ENCODE measurements around the gene PBX3. TPM values are rescaled to one million over a fixed set of nuclear protein-coding genes. Genes with fewer than 3 reads are reported as not detected.

PBX3 gene
- total RNA-seq, 1 experiment from 2014 or later: 46.0 TPM

DNA sequence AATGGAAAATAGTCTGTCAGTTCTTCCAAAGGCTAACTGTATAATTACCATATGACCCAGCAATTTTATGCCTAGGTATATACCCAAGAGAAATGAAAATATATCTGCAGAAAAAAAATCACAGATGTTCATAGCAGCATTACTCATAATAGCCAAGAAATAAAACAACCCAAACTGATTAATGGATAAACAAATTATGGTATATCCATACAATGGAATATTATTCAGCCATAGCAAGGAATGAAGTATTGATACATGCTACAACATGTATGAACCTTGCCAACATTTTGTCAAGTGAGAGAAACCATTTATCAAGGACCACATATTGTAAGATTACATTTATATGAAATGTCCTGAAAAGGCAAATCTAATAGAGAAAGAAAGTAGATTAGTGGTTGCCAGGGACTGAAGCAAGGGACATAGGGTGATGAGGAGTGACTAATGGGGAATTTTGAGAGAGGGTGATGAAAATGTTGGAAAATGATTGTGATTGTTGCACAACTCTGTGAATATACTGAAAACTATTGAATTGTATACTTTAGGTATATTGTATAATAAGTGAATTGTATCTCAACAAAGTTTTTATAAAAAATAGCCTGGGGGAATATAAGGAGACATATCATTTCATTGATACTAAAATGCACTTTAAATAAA, 114.4 kb downstream of the PBX3 start:
- no peak overlapping the region for H4K5ac ChIP-seq (ENCODE audit: insufficient read length, low read depth, low read length)
- H3K9ac ChIP-seq (ENCODE audit: extremely low read depth, insufficient read length, low read length): no peak overlapping the region
- H4K91ac ChIP-seq (ENCODE audit: insufficient read length, low read depth, low read length): no peak overlapping the region
- H3K23ac ChIP-seq (ENCODE audit: insufficient read length, low read depth, low read length): no peak overlapping the region
- no peaks in the 10 kb centered on the region for H4K20me1 ChIP-seq (ENCODE audit: control insufficient read depth, insufficient read depth, insufficient read length)
- H3K27ac ChIP-seq (ENCODE audit: insufficient read length, low read depth, low read length): no peak overlapping the region
- H3K56ac ChIP-seq (ENCODE audit: insufficient read length, low read depth, low read length): no peak overlapping the region
- no peaks in the 10 kb centered on the region for H3K27me3 ChIP-seq (ENCODE audit: insufficient read depth, low read length)
- no peaks in the 10 kb centered on the region for H3K4me1 ChIP-seq (ENCODE audit: insufficient read depth, low read length)
- H2BK120ac ChIP-seq (ENCODE audit: low read depth, low read length, poor library complexity, severe bottlenecking): no peak overlapping the region
- H3K9me3 ChIP-seq (ENCODE audit: control insufficient read depth, low read depth, low read length): no peaks in the 10 kb centered on the region
- peaks cover 0 to 10% of the 10 kb centered on the region in 2 experiments; a peak in 2 of 5 replicates for H3K9me3 Mint-ChIP-seq
- H4K8ac ChIP-seq (replicated peaks; ENCODE audit: insufficient read length, low read depth, low read length): no peak overlapping the region
- DNase-seq: no peak
- H3K23me2 ChIP-seq (ENCODE audit: insufficient read length, low read depth, low read length, poor library complexity, severe bottlenecking): no peaks in the 10 kb centered on the region
- H2BK15ac ChIP-seq (ENCODE audit: low read depth, low read length): no peak overlapping the region
- no peak overlapping the region for H2BK5ac ChIP-seq (ENCODE audit: insufficient read length, low read length)
- no peaks in the 10 kb centered on the region for H3K79me1 ChIP-seq (ENCODE audit: insufficient read depth, low read depth, low read length, poor library complexity, severe bottlenecking)
- no peak overlapping the region for H2BK12ac ChIP-seq (ENCODE audit: insufficient read length, low read depth, low read length)
- peaks cover 2% of the 10 kb centered on the region; the same call in 1 of the 2 replicates for H3K79me2 ChIP-seq (ENCODE audit: insufficient read depth, low read length)
- H3K4ac ChIP-seq (ENCODE audit: low read depth, low read length): no peak overlapping the region
- no peak overlapping the region for H3K27ac Mint-ChIP-seq
- no peaks in the 10 kb centered on the region for H3K27me3 Mint-ChIP-seq (ENCODE audit: low read depth)
- no peak overlapping the region for H2AFZ ChIP-seq (ENCODE audit: low read length)
- no peak overlapping the region for H3T11ph ChIP-seq (ENCODE audit: low read length)
- no peak overlapping the region for H3K18ac ChIP-seq (ENCODE audit: insufficient read length, low read depth, low read length)
- H3K4me1 Mint-ChIP-seq: peaks cover 6 to 7% of the 10 kb centered on the region in 2 experiments; a peak in 2 of 4 replicates
- H2AK5ac ChIP-seq (ENCODE audit: insufficient read length, low read length): no peak overlapping the region
- H3K36me3 Mint-ChIP-seq (ENCODE audit: insufficient read depth in 1 of 3, low read depth in 3 of 3): peaks cover 3 to 15% (median 5%) of the 10 kb centered on the region in 3 experiments; a peak in 4 of 7 replicates
- H3K14ac ChIP-seq (ENCODE audit: insufficient read depth, low read length): no peak overlapping the region
- no peak overlapping the region for H3K4me2 ChIP-seq (ENCODE audit: insufficient read depth, insufficient read length, low read length)
- no peak overlapping the region for H2BK20ac ChIP-seq (ENCODE audit: low read depth, low read length, poor library complexity, severe bottlenecking)
- H3K4me3 Mint-ChIP-seq: no peak overlapping the region
- no peak for TF ChIP-seq CTCF (conservative IDR thresholded peaks at IDR 0.05)
